Liver (tissue), 9 donors: ENCODE measurements around the gene UBE2F. TPM values are rescaled to one million over a fixed set of nuclear protein-coding genes. Genes with fewer than 3 reads are reported as not detected.

Experiments used
- DNase-seq: peaks from one replicate; pipeline ENCODE4 v3.0.0-alpha.2; 2017; ENCODE audit warnings: low spot score
- H3K27ac ChIP-seq, 2 donors: one replicate each; pipeline ENCODE4 v1.7.0; 2013; ENCODE audit warnings: inconsistent platforms in 2 of 2, low read length in 2 of 2, control low read depth in 1 of 2, low read depth in 1 of 2, mild to moderate bottlenecking in 1 of 2
- H3K27me3 ChIP-seq, 4 donors: one replicate each; pipeline versions ENCODE4 v1.6.1 to v1.7.0; 2013; ENCODE audit warnings: low read length in 3 of 4, inconsistent platforms in 1 of 4, mild to moderate bottlenecking in 1 of 4, moderate library complexity in 1 of 4; ENCODE audit not compliant: control insufficient read depth in 4 of 4, insufficient read depth in 4 of 4
- H3K36me3 ChIP-seq, 4 donors: one replicate each; pipeline versions ENCODE4 v1.6.1 to v1.7.0; 2013; ENCODE audit warnings: low read length in 3 of 4, mild to moderate bottlenecking in 3 of 4, low read depth in 1 of 4, moderate library complexity in 1 of 4; ENCODE audit not compliant: control insufficient read depth in 4 of 4, insufficient read depth in 3 of 4
- H3K4me1 ChIP-seq, 4 donors: one replicate each; pipeline versions ENCODE4 v1.6.1 to v1.7.0; 2013; ENCODE audit warnings: low read length in 3 of 4, mild to moderate bottlenecking in 3 of 4, moderate library complexity in 1 of 4; ENCODE audit not compliant: control insufficient read depth in 4 of 4, insufficient read depth in 4 of 4
- H3K4me3 ChIP-seq, 3 donors: one replicate each; pipeline versions ENCODE4 v1.6.1 to v1.7.0; 2013; ENCODE audit warnings: low read length in 3 of 3, control low read depth in 1 of 3, low read depth in 1 of 3, mild to moderate bottlenecking in 1 of 3
- H3K9ac ChIP-seq, 2 donors: one replicate each; pipeline ENCODE4 v1.7.0; 2013; ENCODE audit warnings: low read length in 2 of 2, mild to moderate bottlenecking in 2 of 2, moderate library complexity in 2 of 2, control low read depth in 1 of 2, low read depth in 1 of 2
- H3K9me3 ChIP-seq, 4 donors: one replicate each; pipeline versions ENCODE4 v1.6.1 to v1.7.0; 2013; ENCODE audit warnings: low read length in 3 of 4; ENCODE audit not compliant: control insufficient read depth in 4 of 4
- EGR1 ChIP-seq, 2 donors: IDR thresholded peaks; 2 replicates each; pipeline ENCODE4 v1.6.1; 2016 to 2018; ENCODE audit warnings: antibody characterized with exemption in 2 of 2, low read depth in 2 of 2
- FOXA1 ChIP-seq: IDR thresholded peaks from 2 replicates; pipeline ENCODE4 v1.6.1; 2016; ENCODE audit warnings: antibody characterized with exemption
- FOXA2 ChIP-seq: IDR thresholded peaks from 2 replicates; pipeline ENCODE4 v1.6.1; 2016; ENCODE audit warnings: antibody characterized with exemption
- HNF4A ChIP-seq, 2 donors: conservative IDR thresholded peaks; 2 replicates each; pipeline ENCODE4 v1.6.1; 2016; ENCODE audit warnings: antibody characterized with exemption in 2 of 2, mild to moderate bottlenecking in 2 of 2
- HNF4G ChIP-seq: IDR thresholded peaks from 2 replicates; pipeline ENCODE4 v1.6.1; 2016; ENCODE audit warnings: antibody characterized with exemption
- JUND ChIP-seq, 2 donors: IDR thresholded peaks; 2 replicates each; pipeline ENCODE4 v1.6.1; 2016; ENCODE audit warnings: antibody characterized with exemption in 2 of 2
- MAX ChIP-seq: IDR thresholded peaks from 2 replicates; pipeline ENCODE4 v1.6.1; 2016; ENCODE audit warnings: antibody characterized with exemption
- NR2F2 ChIP-seq: IDR thresholded peaks from 2 replicates; pipeline ENCODE4 v1.6.1; 2016; ENCODE audit warnings: antibody characterized with exemption
- REST ChIP-seq: IDR thresholded peaks from 2 replicates; pipeline ENCODE4 v1.6.1; 2016; ENCODE audit warnings: antibody characterized with exemption, mild to moderate bottlenecking
- SP1 ChIP-seq: IDR thresholded peaks from 2 replicates; pipeline ENCODE4 v1.6.1; 2018; ENCODE audit warnings: antibody characterized with exemption, mild to moderate bottlenecking
- TAF1 ChIP-seq: conservative IDR thresholded peaks from 2 replicates; pipeline ENCODE4 v1.6.1; 2016; ENCODE audit warnings: antibody characterized with exemption, mild to moderate bottlenecking
- YY1 ChIP-seq: IDR thresholded peaks from 2 replicates; pipeline ENCODE4 v1.6.1; 2016; ENCODE audit warnings: antibody characterized with exemption, mild to moderate bottlenecking
- ZBTB33 ChIP-seq: IDR thresholded peaks from 2 replicates; pipeline ENCODE4 v1.6.1; 2016; ENCODE audit warnings: antibody characterized with exemption
- WGBS: extraction: QIAGEN DNeasy Blood & Tissue Kit; methylation state at CpG from one replicate; pipeline ENCODE4 v1.1.7; 2013; 5-methylcytosine and 5-hydroxymethylcytosine counted together
- polyA plus RNA-seq, 2 donors: library from polyadenylated mRNA; stranded (reverse) in 1 of 2; unstranded in 1 of 2; fragments of 200-250 nt in 1 of 2; fragments of >200 nt in 1 of 2; fragmentation: Nextera tagmentation in 1 of 2; extraction: Ambion mirVana in 1 of 2; gene quantifications; one replicate each; pipeline versions ENCODE4 v1.2.1 to v1.2.3, GENCODE V29; 2013 to 2015
- total RNA-seq, 2 donors: library from RNA; depleted of rRNA; stranded (reverse); fragments of >200 nt; gene quantifications; one replicate each; pipeline ENCODE4 v1.2.3, GENCODE V29; 2014
- TF ChIP-seq, protein P1 (sequence below): IDR thresholded peaks from 2 replicates; pipeline ENCODE4 v1.6.1; 2016; ENCODE audit warnings: antibody characterized with exemption
- TF ChIP-seq, protein P2 (sequence below): fragments of 150-350 bp; IDR thresholded peaks from 2 replicates; pipeline ENCODE4 v1.5.1; 2017; ENCODE audit warnings: improper control_type of control experiment, low read depth, low read length; ENCODE audit not compliant: missing input control
- donor health status: healthy.
- donor health status: healthy.
- donor health status: healthy.
- donor health status: healthy.
- donor health status: healthy.

The UBE2F gene
- total and polyA plus RNA-seq, 4 donors = 30.5 to 55.3 (median 32.1) TPM

GRCh38 chr2:238053191-238053776 is 86.5 kb downstream of the UBE2F start:
- 84% methylated on average over 2 of the region's 2 CpGs for WGBS
- Histone ChIP-seq H3K27ac (no peak overlapping the region), H3K4me1 (peaks cover 0 to 2% (median under 1%) of the 10 kb centered on the region in 4 donors), H3K36me3 (no peaks in the 10 kb centered on the region), H3K9me3 (no peaks in the 10 kb centered on the region), H3K4me3 (no peak overlapping the region), H3K9ac (no peak overlapping the region), H3K27me3 (no peaks in the 10 kb centered on the region)
- DNase-seq = no peak
- TF ChIP-seq FOXA2 = no peak
- TF ChIP-seq HNF4A (conservative IDR thresholded peaks at IDR 0.05) = no peak
- TF ChIP-seq, protein P1, sequence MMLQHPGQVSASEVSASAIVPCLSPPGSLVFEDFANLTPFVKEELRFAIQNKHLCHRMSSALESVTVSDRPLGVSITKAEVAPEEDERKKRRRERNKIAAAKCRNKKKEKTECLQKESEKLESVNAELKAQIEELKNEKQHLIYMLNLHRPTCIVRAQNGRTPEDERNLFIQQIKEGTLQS = no peak
- TF ChIP-seq EGR1 (IDR thresholded peaks at IDR 0.05; ENCODE audit: low read depth in 2 of 2) = no peak
- no peak for TF ChIP-seq ZBTB33
- TF ChIP-seq HNF4G = no peak
- TF ChIP-seq FOXA1 = no peak
- TF ChIP-seq SP1 = no peak
- no peak for TF ChIP-seq REST
- TF ChIP-seq YY1 = no peak

DNA sequence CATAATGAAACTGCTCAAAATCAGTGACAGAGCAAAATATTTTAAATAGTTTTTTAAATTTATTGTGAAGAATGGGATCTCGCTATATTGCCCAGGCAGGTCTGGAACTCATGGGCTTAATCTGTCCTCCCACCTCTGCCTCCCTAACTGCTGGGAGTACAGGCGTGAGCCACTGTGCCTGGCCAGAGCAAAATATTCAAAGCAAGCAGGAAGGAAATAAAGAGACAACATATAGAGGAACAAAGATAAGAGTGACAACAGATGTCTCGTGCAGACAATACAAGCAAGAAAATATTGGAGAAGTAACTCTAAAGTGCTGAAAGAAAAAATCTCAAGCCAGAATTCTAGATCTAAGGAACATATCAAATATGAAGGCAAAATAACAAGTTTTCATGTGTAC is 89.0 kb downstream of the UBE2F start:
- TF ChIP-seq HNF4G (no peak), HNF4A (conservative IDR thresholded peaks at IDR 0.05) (no peak), MAX (no peak), NR2F2 (no peak), SP1 (no peak), JUND (IDR thresholded peaks at IDR 0.05) (no peak), REST (no peak), TAF1 (no peak), YY1 (no peak)
- TF ChIP-seq, protein P1 = no peak
- TF ChIP-seq, protein P2, sequence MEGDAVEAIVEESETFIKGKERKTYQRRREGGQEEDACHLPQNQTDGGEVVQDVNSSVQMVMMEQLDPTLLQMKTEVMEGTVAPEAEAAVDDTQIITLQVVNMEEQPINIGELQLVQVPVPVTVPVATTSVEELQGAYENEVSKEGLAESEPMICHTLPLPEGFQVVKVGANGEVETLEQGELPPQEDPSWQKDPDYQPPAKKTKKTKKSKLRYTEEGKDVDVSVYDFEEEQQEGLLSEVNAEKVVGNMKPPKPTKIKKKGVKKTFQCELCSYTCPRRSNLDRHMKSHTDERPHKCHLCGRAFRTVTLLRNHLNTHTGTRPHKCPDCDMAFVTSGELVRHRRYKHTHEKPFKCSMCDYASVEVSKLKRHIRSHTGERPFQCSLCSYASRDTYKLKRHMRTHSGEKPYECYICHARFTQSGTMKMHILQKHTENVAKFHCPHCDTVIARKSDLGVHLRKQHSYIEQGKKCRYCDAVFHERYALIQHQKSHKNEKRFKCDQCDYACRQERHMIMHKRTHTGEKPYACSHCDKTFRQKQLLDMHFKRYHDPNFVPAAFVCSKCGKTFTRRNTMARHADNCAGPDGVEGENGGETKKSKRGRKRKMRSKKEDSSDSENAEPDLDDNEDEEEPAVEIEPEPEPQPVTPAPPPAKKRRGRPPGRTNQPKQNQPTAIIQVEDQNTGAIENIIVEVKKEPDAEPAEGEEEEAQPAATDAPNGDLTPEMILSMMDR = no peak
- WGBS = 71% methylated on average over 3 of the region's 3 CpGs
- H3K36me3 ChIP-seq = no peaks in the 10 kb centered on the region

More for the DNA sequence above, 89.0 kb downstream of the UBE2F start:
- peaks cover 0 to 7% (median 4%) of the 10 kb centered on the region in 4 donors for H3K4me1 ChIP-seq
- H3K27me3 ChIP-seq = no peaks in the 10 kb centered on the region
- DNase-seq = no peak
- H3K9me3 ChIP-seq = no peaks in the 10 kb centered on the region
- no peak overlapping the region for H3K9ac ChIP-seq
- no peak overlapping the region for H3K27ac ChIP-seq
- H3K4me3 ChIP-seq = no peak overlapping the region
